Retina (tissue), 1 donor: ENCODE results near the gene DISC1.
"Not testable (repeated sequence)": the region's sequence is repeated elsewhere in the genome, so short reads cannot be mapped to it uniquely, and the experiment has no call there.

Experiments
- DNase-seq: peaks from one replicate; pipeline ENCODE4 v3.0.0-alpha.2; 2016

Gene DISC1

GRCh38 chr1:231936983-231937775, 310.6 kb downstream of the DISC1 start:
- DNase-seq: peak; percentile 52

GRCh38 chr1:231938211-231938610, 311.6 kb downstream of the DISC1 start:
- DNase-seq: no peak

- DNase-seq: no peak
Observed at GRCh38 chr1:231938711-231939110, 312.1 kb downstream of the DISC1 start.

GRCh38 chr1:231939118-231939517, 312.5 kb downstream of the DISC1 start:
- DNase-seq: no peak

- no peak for DNase-seq
Observed at GRCh38 chr1:231940116-231940515, 313.5 kb downstream of the DISC1 start.

- no peak for DNase-seq
Observed at GRCh38 chr1:231940701-231941100, 314.1 kb downstream of the DISC1 start.

GRCh38 chr1:231943084-231943483, 316.5 kb downstream of the DISC1 start:
- DNase-seq: no peak

- not testable (repeated sequence) for DNase-seq
Observed at GRCh38 chr1:231948102-231948501, 321.5 kb downstream of the DISC1 start.

GRCh38 chr1:231949277-231950091, 322.9 kb downstream of the DISC1 start:
- no peak for DNase-seq

- DNase-seq: no peak
Observed at GRCh38 chr1:231950331-231951128, 323.9 kb downstream of the DISC1 start.

GRCh38 chr1:231951374-231951773, 324.8 kb downstream of the DISC1 start:
- no peak for DNase-seq

GRCh38 chr1:231952154-231952553, 325.6 kb downstream of the DISC1 start:
- DNase-seq: no peak

- DNase-seq: no peak
Observed at GRCh38 chr1:231953660-231954059, 327.1 kb downstream of the DISC1 start.

GRCh38 chr1:231954751-231955150, 328.2 kb downstream of the DISC1 start:
- no peak for DNase-seq

- DNase-seq: no peak
Observed at GRCh38 chr1:231957359-231957758, 330.8 kb downstream of the DISC1 start.

- DNase-seq: no peak
Observed at GRCh38 chr1:231958448-231958847, 331.9 kb downstream of the DISC1 start.

- DNase-seq: no peak
Observed at GRCh38 chr1:231959225-231959884, 332.8 kb downstream of the DISC1 start.

- DNase-seq: not testable (repeated sequence)
Observed at GRCh38 chr1:231961801-231962200, 335.2 kb downstream of the DISC1 start.

- no peak for DNase-seq
Observed at GRCh38 chr1:231962636-231963035, 336.0 kb downstream of the DISC1 start.

- no peak for DNase-seq
Observed at GRCh38 chr1:231964241-231964640, 337.7 kb downstream of the DISC1 start.

- no peak for DNase-seq
Observed at GRCh38 chr1:231964961-231965360, 338.4 kb downstream of the DISC1 start.

- DNase-seq: no peak
Observed at GRCh38 chr1:231965615-231966014, 339.0 kb downstream of the DISC1 start.

- no peak for DNase-seq
Observed at GRCh38 chr1:231966983-231967382, 340.4 kb downstream of the DISC1 start.
